Posterior cingulate gyrus (tissue), 11 donors: ENCODE measurements around the gene DCC.
A peak's percentile ranks its signal among the peaks of the same experiment; 100 is the strongest.

Source experiments
- DNase-seq, 10 donors: peaks; one replicate each; pipeline versions ENCODE4 v3.0.0 to v3.0.0-alpha.2; 2020 to 2021; ENCODE audit warnings: mixed read lengths in 3 of 10
- intact Hi-C: fragments of 100-400 bp; cut with DNase I; formaldehyde crosslinking; loops from one replicate; pipeline ENCODE4 v1.15.1; 2023

The DCC gene

DNA sequence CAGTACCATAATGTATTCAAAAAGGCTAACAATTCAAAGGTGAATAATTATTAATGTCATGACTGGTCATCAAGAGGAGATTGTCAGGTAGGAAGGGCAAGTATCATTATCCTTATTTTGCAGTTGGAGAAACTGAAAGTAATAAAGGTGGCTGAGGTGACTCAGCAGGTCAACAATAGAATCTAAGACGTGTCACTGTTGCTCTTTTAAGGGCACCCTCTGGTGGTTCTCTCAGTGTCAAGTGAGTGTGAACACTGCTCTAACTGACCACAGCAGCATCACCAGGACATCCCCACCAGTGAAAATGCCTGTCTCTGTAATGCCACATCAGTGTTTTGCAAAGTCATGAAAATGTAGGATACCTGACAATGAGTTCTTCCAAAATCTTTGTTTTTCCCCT, 69.7 kb downstream of the DCC start:
- intact Hi-C loops, result loop anchor here (5.0 kb wide), 1 partner anchor 67 kb away; the partner anchor contains the start of gene DCC
- DNase-seq, result peak in 1 of 10 donors; percentile 35

DNA sequence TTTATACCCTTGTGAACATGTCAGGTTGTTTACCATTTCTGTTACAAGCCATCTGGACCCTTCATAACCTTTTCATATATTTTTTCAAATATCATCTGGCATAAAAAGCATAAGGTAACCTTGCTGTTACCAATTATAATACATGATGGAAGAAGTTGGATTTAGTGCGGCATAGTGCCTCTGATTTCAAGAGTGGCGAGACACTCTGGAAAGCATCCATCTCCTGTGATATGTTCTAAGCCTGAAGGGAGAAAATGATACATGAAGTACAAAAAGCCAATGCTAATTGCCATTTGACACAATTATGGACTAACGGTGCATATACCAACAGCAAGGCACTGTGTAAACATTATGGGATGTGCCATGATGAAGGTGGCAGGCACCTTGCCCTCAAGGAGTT, 75.1 kb downstream of the DCC start:
- intact Hi-C loops, result no loop called here
- no peak for DNase-seq

DNA sequence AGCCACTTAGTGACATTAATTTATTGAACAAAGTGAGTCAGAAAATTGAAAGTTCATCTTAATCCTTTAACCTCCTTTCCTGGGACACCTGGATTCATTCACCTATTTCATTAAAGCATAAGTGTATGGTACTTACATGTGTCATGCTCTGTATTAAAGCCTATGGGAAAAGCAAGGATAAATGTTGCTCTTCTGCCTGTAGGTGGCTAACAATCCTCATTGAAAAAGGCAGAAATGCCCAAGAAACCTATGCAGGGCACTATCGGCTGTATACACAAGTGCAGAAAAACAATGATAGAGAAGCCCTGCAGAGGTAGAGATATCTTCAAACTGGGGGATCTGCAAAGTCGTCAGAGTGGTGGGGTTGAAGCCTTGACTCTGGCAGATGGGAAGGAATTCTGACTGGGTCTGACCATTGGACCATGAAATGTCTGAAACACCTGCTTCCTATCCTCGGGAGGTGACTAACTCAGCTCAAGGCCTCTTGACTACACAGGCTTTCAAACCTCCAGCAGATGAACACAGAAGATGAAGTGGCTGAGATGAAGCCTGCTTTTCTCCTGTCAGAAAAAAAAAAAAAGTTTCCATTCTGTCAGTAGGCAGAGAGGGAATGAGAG, 83.1 kb downstream of the DCC start:
- intact Hi-C loops, result no loop called here
- no peak for DNase-seq

DNA sequence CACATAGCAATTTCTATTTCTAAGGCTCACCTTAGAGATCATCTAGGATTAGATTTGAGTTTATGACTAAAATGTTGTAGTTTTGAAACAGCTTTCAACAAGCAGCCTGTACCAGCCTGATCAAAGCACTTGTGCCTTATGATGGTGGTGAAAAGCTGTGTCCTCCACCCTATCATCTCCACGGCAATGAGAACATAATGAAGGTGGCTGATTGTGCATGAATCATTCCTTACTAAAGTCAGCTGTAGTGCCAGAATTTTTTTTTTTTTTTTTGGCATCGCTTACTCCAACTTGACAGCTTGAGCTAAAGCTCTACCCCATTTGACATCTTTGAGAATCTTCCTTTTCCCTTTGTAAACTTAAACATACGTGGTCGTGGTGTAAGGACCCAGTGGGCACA, 86.0 kb downstream of the DCC start:
- intact Hi-C loops, result no loop called here
- DNase-seq, result no peak

DNA sequence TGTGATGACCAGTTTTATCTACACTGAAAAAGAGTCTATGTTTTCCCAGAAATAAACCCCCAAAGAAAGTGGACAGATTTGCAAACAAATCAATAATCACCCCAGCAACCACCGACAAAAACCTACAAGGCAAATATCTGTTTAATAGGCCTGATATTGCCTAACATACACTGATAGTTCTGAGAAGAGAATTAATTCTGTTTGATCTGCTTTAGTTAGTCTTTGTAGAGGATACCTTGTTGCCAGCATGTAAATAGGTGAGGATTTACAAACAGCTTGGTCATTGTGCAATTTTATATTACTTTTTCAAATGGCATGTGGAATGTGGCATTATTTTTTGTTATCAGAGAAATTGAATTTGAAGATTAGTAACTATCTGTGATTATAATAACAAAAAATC, 86.5 kb downstream of the DCC start:
- DNase-seq, result no peak
- intact Hi-C loops, result no loop called here

DNA sequence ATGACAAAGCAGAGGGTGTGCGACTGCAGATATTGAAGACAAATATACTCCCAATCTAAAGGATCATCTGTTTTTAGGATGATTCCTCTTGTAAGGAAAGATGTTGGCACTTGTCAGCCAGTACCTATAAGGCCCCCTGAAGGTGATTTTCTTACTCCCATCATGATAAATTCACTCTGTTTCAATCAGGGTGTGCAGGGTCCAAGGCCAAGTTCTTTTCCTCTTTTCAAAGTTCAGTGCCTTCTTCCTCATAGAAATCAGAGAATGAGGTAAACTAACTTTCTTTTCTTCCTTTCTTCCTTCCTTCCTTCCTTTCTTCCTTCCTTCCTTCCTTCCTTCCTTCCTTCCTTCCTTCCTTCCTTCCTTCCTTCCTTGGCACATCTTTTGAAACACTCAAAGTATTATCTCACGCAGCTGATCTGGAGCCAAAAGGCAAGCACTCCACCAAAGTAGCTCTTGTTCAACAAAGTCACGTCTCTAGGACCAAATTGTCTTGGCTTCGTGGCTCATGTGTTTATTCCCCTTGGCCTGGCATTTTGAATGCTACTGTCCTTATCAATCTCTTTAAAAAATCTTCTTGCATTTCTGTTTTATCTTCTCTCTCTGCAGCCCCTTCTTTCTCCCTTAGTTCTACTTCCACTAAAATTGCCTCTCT, 87.7 kb downstream of the DCC start:
- intact Hi-C loops, result no loop called here
- no peak for DNase-seq

DNA sequence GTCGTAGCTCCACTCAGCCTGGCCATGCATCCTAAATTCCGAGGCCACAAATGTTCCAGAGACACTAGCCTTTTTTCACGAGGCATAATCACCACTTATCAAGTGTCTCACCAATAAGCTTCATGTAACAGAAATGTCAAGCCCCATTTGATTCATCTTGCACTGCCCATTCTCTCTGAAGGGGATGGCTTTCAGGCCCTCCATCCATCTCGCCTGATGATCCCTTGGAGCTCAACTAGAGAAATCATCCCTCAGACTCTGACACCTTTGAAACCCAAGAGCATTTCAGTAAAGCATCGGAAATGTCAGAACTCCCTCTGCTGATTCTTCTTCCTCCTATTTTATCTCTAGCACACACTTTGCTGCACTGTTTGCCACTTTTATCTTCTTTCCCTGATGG, 91.7 kb downstream of the DCC start:
- intact Hi-C loops, result no loop called here
- DNase-seq, result no peak

DNA sequence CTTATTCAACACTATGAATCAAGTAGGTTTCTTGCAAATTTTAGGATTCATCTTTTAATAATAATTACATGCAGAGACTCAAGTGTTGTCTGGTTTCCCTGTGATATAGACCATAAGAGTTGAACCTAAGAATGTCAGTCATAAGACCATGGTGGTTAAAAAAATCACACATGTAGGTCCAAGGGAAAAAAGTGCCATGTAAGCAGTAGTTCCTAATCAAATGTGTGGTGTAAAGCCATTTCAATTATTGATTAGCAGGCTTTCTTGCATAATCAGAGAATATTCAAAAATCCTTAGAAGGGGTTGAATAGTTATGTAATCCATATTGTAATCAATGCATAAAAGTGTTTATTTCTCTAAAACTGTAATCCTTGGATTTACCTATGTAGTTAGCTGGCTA, 93.8 kb downstream of the DCC start:
- intact Hi-C loops, result no loop called here
- DNase-seq, result no peak

DNA sequence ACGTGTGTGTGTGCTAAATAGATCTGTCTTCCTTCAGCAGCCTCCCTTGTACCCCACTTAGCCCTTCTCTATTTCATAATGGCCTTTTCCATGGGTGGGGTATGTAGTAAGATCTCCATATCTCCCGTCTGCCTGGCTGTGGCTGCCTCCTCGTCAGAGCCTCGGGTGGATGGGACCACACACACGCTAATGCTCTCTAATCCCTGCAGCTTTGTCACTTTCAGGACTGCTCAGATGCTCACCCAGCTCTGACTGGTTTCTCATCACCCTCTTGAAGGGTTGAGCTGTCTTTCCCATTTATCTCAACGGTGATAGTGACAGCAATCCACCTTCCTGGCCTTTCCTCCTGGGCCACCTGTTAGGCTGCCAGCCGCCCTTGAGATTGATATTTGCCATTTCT, 95.3 kb downstream of the DCC start:
- DNase-seq, result no peak

GRCh38 chr18:52437161-52437560, 97.2 kb downstream of the DCC start:
- intact Hi-C loops, result no loop called here
- DNase-seq, result no peak

More for the DNA sequence above, 95.3 kb downstream of the DCC start:
- intact Hi-C loops, result no loop called here

GRCh38 chr18:52439457-52439856, 99.5 kb downstream of the DCC start:
- no peak for DNase-seq
- intact Hi-C loops, result no loop called here

DNA sequence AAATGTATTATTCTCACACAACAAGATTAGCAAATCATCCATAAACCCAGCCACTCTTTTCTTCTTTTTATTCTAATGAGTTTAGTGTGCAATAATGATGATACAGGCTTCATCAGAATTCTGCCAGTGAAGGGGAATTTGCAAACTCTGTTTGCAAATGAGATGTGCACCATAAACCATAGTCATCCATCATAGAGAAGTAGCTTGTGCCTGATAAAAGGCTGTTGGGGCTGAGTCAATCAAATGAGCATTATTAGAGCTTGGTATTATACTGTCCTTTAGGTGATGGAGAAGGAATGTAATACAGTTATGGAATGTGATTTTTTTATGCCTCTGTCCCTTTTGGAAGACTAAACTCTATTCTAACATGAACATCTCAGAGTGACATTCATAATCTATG, 101.8 kb downstream of the DCC start:
- DNase-seq, result no peak
- intact Hi-C loops, result no loop called here

DNA sequence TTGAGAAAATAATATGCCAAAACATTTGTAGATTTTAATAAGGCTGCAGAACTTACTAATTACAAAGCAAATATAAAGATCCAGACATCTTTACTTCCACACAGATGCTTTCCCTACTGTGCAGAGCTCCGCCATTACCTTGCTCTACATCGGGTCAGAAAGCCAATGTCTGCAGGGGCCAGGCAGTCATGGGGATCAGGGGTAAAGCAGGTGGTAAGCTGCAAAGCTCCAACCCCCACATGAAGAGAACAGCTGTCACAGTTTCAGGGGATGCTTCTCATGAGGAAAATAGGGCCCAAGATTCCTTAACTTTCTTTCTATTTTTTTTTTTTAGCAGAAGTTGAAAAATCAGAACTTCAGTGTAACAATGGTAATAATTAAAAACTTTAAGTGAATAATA, 102.7 kb downstream of the DCC start:
- DNase-seq, result no peak
- intact Hi-C loops, result no loop called here

- no peak for DNase-seq
- intact Hi-C loops, result no loop called here
Observed at GRCh38 chr18:52451256-52451655, 111.3 kb downstream of the DCC start.

- intact Hi-C loops, result no loop called here
- DNase-seq, result no peak
Observed at GRCh38 chr18:52451851-52452250, 111.9 kb downstream of the DCC start.

DNA sequence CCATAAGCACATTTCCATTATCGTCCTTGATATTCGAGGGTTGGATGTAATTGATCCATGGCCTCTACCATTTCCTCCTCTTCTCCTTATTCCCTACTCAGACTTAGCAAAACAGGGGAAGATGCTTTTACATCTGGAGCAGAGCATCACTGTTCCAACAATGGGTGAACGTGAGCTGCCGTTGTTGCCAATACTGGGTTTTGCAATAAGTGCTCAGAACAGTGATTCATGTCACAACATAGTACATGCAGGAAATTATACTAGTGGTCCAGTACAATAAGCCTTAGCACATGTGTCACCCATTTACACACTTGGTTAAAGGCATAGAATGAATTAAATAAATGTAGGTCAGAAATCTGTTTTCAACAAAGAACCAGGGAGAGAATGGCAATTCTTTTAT, 112.4 kb downstream of the DCC start:
- no peak for DNase-seq
- intact Hi-C loops, result no loop called here

DNA sequence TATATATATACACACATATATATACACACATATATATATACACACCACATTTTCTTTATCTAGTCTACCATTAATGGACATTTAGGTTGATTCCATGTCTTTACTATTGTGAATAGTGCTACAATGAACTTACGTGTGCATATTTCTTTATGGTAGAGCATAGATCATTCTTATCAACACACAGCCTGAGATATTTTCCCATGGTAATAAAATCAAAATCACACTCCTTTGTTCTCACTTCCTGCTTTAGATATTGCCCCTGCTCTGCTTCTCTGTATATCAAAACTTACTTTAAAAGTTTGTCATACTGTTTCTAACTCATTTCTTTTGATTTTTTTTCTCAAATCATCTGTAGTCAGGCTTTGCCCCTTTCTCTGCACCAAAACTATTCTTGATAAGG, 119.9 kb downstream of the DCC start:
- intact Hi-C loops, result no loop called here
- no peak for DNase-seq

DNA sequence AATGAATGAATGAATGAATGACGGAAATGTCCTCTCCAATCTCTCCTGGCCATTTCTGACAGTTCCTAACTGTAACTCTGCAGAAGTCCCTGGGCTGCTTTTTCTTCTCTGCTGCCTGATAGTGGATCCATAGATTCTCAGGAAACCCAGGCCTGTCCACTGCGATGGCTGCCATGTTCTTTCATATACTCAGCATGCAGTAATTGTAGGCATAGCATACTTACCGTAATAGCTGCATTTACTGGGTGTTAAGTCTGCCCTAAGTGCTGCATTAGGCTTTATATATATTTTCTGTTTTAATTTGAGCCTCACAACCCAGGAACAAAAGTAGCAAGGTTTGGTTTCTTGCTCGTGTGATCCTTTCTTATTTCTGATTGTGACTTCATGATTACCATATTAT, 122.9 kb downstream of the DCC start:
- no peak for DNase-seq
- intact Hi-C loops, result no loop called here

DNA sequence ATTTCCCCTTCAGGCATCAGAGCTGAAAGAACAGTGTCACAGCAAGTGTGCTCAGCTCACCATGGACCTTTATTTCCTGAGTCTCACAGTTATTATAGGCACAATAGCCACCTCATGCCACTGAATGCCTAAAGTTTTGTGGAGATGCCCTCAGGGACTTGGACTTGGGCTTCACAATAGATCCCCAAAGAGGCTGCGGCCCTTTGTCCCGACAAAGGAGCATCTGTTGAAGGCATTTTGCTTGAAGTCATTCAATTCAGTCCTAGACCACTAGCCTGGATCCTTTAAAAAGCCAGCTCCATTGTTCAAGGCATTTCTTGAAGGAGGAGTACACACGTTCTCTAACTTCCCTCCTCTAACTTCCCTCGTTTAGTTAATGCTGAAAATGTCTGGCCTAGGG, 125.4 kb downstream of the DCC start:
- intact Hi-C loops, result no loop called here
- no peak for DNase-seq

DNA sequence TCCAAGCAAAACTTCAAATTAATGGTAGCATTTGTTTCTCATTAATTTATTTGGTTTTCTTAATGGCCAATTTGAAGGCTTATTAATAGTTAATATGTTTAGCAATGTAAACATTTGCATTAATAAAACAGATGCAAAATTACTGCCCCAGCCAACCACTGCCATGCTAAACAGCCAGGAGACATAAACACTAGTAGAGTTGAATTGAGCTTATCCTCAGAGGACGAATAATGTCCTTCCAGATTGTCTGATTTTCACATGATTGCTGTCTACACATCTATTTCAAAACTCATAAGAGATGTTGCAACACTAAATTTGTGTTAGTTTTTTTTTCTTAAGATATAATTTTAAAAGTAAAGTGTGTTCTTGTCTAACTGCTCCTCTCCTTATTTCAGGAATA, 128.5 kb downstream of the DCC start:
- no peak for DNase-seq

DNA sequence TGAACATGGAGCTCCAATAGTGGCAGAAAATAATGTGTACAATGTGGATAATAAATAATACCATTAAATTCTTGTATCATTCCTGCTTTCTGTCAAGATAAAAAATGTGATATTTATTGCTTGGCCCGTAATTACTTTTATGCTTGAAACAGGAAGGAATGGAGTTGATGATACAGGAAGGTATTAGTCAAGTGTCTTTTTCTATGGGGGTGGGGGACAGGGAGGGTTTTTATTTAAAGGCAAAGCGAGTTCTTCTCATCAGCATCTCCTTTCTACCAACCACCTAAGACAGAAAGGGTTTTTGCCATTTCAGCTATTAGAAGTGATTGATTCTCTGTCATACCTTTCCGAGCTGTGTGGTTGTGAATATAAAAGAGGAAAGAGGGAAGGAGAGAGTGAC, 135.3 kb downstream of the DCC start:
- intact Hi-C loops, result no loop called here
- DNase-seq, result no peak

More for the DNA sequence above, 128.5 kb downstream of the DCC start:
- intact Hi-C loops, result no loop called here

GRCh38 chr18:52481116-52481515, 141.1 kb downstream of the DCC start:
- DNase-seq, result no peak

DNA sequence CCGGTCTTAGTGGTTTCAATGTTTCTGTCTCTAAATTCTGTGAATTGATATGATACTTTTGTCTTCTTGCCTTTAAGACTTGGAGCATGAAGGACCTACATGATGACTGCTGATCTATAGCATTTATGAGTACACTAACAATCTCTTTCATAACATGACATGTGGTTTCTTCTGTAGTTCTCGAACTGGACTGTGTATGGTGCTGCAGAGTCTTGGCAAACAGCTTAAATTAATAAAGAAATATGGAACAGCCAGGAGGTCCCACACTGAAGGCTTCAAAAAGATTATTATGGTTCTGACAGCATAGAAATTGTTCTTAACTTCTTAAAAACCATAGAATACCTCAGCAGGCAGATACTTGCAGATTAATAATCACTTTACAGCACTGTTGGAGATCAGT, 145.0 kb downstream of the DCC start:
- intact Hi-C loops, result no loop called here
- no peak for DNase-seq

More at GRCh38 chr18:52481116-52481515, 141.1 kb downstream of the DCC start:
- intact Hi-C loops, result no loop called here
